Fibroblast of the aortic adventitia (primary cell): ENCODE measurements around the gene SELPLG. TPM values are rescaled to one million over a fixed set of nuclear protein-coding genes. Genes with fewer than 3 reads are reported as not detected.

Experiments
- DNase-seq: peaks from one replicate; pipeline ENCODE4 v3.0.0-alpha.2; 2010; ENCODE audit warnings: low read depth
- H3K4me3 ChIP-seq: 2 replicates; pipeline ENCODE4 v1.5.1; 2011; ENCODE audit warnings: low read depth, mild to moderate bottlenecking, control low read depth, low read length, moderate library complexity
- CTCF ChIP-seq: IDR thresholded peaks from 2 replicates; pipeline ENCODE4 v1.5.1; 2011; ENCODE audit warnings: mild to moderate bottlenecking, low read length, control low read depth, inconsistent platforms; ENCODE audit not compliant: insufficient read depth
- total RNA-seq: library from RNA; depleted of rRNA; stranded (reverse); fragments of >200 nt; gene quantifications from 2 replicates; pipeline ENCODE4 v1.2.3, GENCODE V29; 2012; ENCODE audit warnings: low replicate concordance

SELPLG gene
- total RNA-seq, 1 donor = 1.5 TPM

- no peak overlapping the region for H3K4me3 ChIP-seq
- DNase-seq = peak; percentile 91
- TF ChIP-seq CTCF = peak; percentile 96
These were observed 15.4 kb downstream of the SELPLG start for GRCh38 chr12:108618079-108618952.

- no peak overlapping the region for H3K4me3 ChIP-seq
These were observed 16.5 kb downstream of the SELPLG start for GRCh38 chr12:108616941-108617858.

GRCh38 chr12:108616359-108616758 is 17.3 kb downstream of the SELPLG start:
- no peak for DNase-seq
- H3K4me3 ChIP-seq = no peak overlapping the region
- TF ChIP-seq CTCF = no peak

More at GRCh38 chr12:108616941-108617858, 16.5 kb downstream of the SELPLG start:
- no peak for TF ChIP-seq CTCF
- DNase-seq = no peak

DNA sequence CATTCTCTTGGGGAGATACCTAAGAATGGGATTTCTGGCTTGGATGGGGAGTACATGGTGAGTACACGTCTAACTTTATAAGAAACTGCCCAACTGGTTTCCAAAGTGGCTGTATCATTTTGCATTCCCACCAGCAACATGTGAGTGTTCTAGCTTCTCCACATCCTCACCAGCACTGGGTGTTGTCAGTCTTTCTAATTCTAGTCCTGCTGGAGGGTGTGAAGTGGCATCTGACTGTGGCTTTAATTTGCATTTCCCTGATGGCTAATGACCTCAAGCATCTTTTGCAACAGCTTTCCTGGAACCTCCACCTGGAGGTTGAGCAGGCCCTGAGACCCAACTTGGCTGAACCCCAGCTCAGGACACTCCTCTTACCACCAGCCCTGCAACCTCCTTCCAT is 17.8 kb downstream of the SELPLG start:
- H3K4me3 ChIP-seq = no peak overlapping the region
- no peak for TF ChIP-seq CTCF
- no peak for DNase-seq

GRCh38 chr12:108614639-108615038 is 19.1 kb downstream of the SELPLG start:
- DNase-seq = no peak
- no peak overlapping the region for H3K4me3 ChIP-seq
- no peak for TF ChIP-seq CTCF

DNA sequence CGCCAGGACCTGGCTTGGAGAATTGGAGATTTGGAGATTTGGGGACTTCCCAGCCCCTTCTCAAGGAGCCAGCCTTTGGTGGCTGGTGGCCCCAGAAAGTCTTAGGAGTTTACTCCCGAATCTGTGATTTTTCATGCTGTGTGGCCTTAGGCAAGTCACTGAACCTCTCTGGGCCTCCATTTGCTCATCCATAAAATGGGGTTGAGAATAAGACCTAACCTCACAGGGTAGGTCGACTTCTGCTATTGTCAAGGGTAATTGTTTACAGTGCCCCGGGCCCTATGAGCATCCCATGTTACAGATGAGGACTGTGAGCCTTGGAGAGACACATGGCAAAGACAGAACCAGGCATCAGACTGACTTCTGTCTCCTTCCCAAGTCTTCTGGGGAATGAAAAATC is 19.7 kb downstream of the SELPLG start:
- no peak for DNase-seq
- H3K4me3 ChIP-seq = no peak overlapping the region
- TF ChIP-seq CTCF = no peak
